ENCODE measurements around the gene DYNLRB1. TPM values are rescaled to one million over a fixed set of nuclear protein-coding genes. Genes with fewer than 3 reads are reported as not detected.

DYNLRB1 gene
- total and polyA plus RNA-seq, 2 of the 13 experiments (the other 11 are each of a cell fraction or from before 2014, with no cell fraction given), result 140 to 244 TPM

DNA sequence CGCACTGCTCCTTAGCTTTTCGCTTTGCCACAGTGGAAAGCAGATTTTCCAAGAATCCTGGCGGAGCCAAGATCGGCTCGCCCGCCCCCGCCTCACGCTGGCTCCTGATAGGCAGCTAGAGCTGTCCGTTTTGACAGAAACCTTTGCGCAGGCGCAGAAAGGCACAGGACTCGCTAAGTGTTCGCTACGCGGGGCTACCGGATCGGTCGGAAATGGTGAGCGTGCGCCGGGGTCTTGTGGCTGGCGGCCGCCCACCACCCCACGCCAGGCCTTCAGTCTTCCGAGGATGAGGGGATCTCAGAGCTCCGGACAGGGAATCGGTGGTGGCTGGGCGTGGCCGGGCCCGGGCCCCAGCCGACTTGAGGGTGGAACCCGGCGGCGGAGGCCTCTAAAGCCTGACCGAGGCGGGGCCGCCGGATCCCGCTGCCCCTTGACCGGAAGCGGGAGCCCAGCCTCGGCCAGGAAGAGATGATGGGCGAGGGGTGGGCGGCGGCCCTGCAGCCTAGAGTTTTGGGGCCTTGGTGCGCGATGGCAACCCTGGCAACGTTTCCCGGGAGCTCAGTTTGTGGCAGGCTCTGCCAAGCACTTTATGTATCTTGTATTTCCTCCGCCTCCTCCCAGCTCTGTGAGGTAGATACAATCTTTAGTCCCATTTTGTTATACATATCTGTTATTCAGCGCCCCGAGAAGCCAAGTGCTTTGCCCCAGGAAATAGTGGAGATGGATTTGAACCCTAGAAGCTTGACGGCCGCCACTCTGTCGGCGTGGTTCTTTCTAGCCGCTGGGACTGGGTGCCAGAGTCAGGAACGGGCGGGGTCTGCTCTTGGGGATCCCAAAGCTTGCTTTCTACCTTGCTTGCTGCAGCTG is at the start of gene DYNLRB1 (continued):
- TF ChIP-seq MED13 (CRISPR knock-in tag; IDR thresholded peaks at IDR 0.05), result peak; percentile 32; the same call in 1 of the 2 replicates
- peak; percentile 94 for TF ChIP-seq ZMAT3 (CRISPR knock-in tag; conservative IDR thresholded peaks at IDR 0.05)
- peak; percentile 33 for TF ChIP-seq ZFP36L2 (CRISPR knock-in tag; IDR thresholded peaks at IDR 0.05)
- TF ChIP-seq, protein P1, sequence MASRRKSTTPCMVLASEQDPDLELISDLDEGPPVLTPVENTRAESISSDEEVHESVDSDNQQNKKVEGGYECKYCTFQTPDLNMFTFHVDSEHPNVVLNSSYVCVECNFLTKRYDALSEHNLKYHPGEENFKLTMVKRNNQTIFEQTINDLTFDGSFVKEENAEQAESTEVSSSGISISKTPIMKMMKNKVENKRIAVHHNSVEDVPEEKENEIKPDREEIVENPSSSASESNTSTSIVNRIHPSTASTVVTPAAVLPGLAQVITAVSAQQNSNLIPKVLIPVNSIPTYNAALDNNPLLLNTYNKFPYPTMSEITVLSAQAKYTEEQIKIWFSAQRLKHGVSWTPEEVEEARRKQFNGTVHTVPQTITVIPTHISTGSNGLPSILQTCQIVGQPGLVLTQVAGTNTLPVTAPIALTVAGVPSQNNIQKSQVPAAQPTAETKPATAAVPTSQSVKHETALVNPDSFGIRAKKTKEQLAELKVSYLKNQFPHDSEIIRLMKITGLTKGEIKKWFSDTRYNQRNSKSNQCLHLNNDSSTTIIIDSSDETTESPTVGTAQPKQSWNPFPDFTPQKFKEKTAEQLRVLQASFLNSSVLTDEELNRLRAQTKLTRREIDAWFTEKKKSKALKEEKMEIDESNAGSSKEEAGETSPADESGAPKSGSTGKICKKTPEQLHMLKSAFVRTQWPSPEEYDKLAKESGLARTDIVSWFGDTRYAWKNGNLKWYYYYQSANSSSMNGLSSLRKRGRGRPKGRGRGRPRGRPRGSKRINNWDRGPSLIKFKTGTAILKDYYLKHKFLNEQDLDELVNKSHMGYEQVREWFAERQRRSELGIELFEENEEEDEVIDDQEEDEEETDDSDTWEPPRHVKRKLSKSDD (CRISPR knock-in tag; IDR thresholded peaks at IDR 0.05; ENCODE audit: low read depth), result peak; percentile 78
- TF ChIP-seq POGZ (CRISPR knock-in tag; IDR thresholded peaks at IDR 0.05), result peak; percentile 86
- TF ChIP-seq ZNF605 (CRISPR knock-in tag; IDR thresholded peaks at IDR 0.05), result peak; percentile 98
- TF ChIP-seq PHF21A (CRISPR knock-in tag; IDR thresholded peaks at IDR 0.05), result peak; percentile 75
- peak; percentile 77 for TF ChIP-seq MAX (IDR thresholded peaks at IDR 0.05)
- no peak; the same call in 1 of the 2 replicates for TF ChIP-seq NRL (CRISPR knock-in tag; IDR thresholded peaks at IDR 0.05; ENCODE audit: borderline replicate concordance)
- TF ChIP-seq PTBP1 (IDR thresholded peaks at IDR 0.05; ENCODE audit: low read depth, low read length, poor library complexity, severe bottlenecking), result peak; percentile 95
- TF ChIP-seq ZFP90 (CRISPR knock-in tag; IDR thresholded peaks at IDR 0.05; ENCODE audit: borderline replicate concordance), result peak; percentile 75
- no peak for TF ChIP-seq RBAK (CRISPR knock-in tag; IDR thresholded peaks at IDR 0.05)
- no peak; the same call in 1 of the 2 replicates for TF ChIP-seq E2F5 (CRISPR knock-in tag; conservative IDR thresholded peaks at IDR 0.05)
- no peak for TF ChIP-seq STAG1 (CRISPR knock-in tag; IDR thresholded peaks at IDR 0.05)
- TF ChIP-seq DNMT1 (CRISPR knock-in tag; IDR thresholded peaks at IDR 0.05), result no peak; the same call in none of the 2 replicates
- TF ChIP-seq GABPA (IDR thresholded peaks at IDR 0.05; ENCODE audit: low read depth, low read length), result peak; percentile 79
- TF ChIP-seq GABPA (CRISPR knock-in tag; IDR thresholded peaks at IDR 0.05; ENCODE audit: low read depth), result peak; percentile 89
- TF ChIP-seq ZNF713 (CRISPR knock-in tag; IDR thresholded peaks at IDR 0.05), result no peak; the same call in 1 of the 2 replicates
- peak; percentile 70; the same call in 1 of the 2 replicates for TF ChIP-seq PAF1 (CRISPR knock-in tag; IDR thresholded peaks at IDR 0.05)
- peak; percentile 96; the same call in 1 of the 2 replicates for TF ChIP-seq GLI4 (CRISPR knock-in tag; IDR thresholded peaks at IDR 0.05; ENCODE audit: borderline replicate concordance)
- TF ChIP-seq RORA (CRISPR knock-in tag; IDR thresholded peaks at IDR 0.05), result no peak; the same call in 1 of the 2 replicates
- TF ChIP-seq BCLAF1 (IDR thresholded peaks at IDR 0.05), result no peak
- TF ChIP-seq ZNF543 (CRISPR knock-in tag; IDR thresholded peaks at IDR 0.05), result 0 out of 2 replicates have a peak, but pooled peaks have one; percentile 68
- TF ChIP-seq GFI1 (CRISPR knock-in tag; IDR thresholded peaks at IDR 0.05; ENCODE audit: borderline replicate concordance), result peak; percentile 79

Measured in HepG2 (cell line).